A549 (cell line): ENCODE results near the gene SMS. TPM values are rescaled to one million over a fixed set of nuclear protein-coding genes. Genes with fewer than 3 reads are reported as not detected.

Experiments
- ATAC-seq, 2 experiments: fragments of 200-7000 bp in 1 of 2; fragments of >200 bp in 1 of 2; cut with Nextera tagmentation in 1 of 2; cut with Tn5 transposase in 1 of 2; 3 replicates each; pipeline versions ENCODE4 v1.8.0 to v1.9.1; 2018 to 2020; ENCODE audit warnings: mild to moderate bottlenecking in 1 of 2, moderate library complexity in 1 of 2
- CTCF ChIA-PET: fragments of 300-600 bp; sonication (Branson Sonifier 250); formaldehyde crosslinking; extraction: SDS; loops from one replicate; lab custom pipeline; 2021; ENCODE audit warnings: antibody characterized with exemption, inconsistent platforms; lab: Yijun Ruan, JAX
- POLR2A ChIA-PET: fragments of 350-600 bp; formaldehyde crosslinking; extraction: SDS; loops from one replicate; lab custom pipeline; 2021; ENCODE audit warnings: antibody characterized with exemption, inconsistent platforms; lab: Yijun Ruan, JAX
- DNase-seq, 2 experiments: peaks; one replicate each; pipeline versions ENCODE4 v3.0.0 to v3.0.0-alpha.2; 2011 to 2016; ENCODE audit warnings: low read depth in 1 of 2, low spot score in 1 of 2
- FAIRE-seq: peaks from 2 replicates; lab custom pipeline; 2011; peaks lifted over from hg19 to GRCh38; lab: Jason Lieb, UNC
- H3K27ac ChIP-seq, 2 experiments: fragments of >200 bp; sonication (Bioruptor Twin); formaldehyde crosslinking; 3 replicates each; pipeline ENCODE4 v1.5.1; 2016 to 2017
- H3K4me1 ChIP-seq: fragments of >200 bp; sonication (Bioruptor Twin); formaldehyde crosslinking; 3 replicates; pipeline ENCODE4 v1.6.1; 2016
- H3K4me2 ChIP-seq: fragments of >200 bp; sonication (Bioruptor Twin); formaldehyde crosslinking; 3 replicates; pipeline ENCODE4 v1.6.1; 2016
- H3K4me3 ChIP-seq: fragments of >200 bp; sonication (Bioruptor Twin); formaldehyde crosslinking; 3 replicates; pipeline ENCODE4 v1.5.1; 2016
- H3K9me3 ChIP-seq: fragments of >200 bp; sonication (Bioruptor Twin); formaldehyde crosslinking; 3 replicates; pipeline ENCODE4 v1.6.1; 2016
- CBX2 ChIP-seq: fragments of 200-600 bp; sonication (generic); IDR thresholded peaks from 2 replicates; pipeline ENCODE4 v1.6.1; 2016; ENCODE audit warnings: low read depth, mild to moderate bottlenecking, borderline replicate concordance
- CEBPB ChIP-seq, 2 experiments: fragments of >200 bp in 1 of 2; sonication (Bioruptor Twin) in 1 of 2; formaldehyde crosslinking in 1 of 2; IDR thresholded peaks; 2 replicates each; pipeline ENCODE4 v1.6.1; 2012 to 2016
- CHD4 ChIP-seq: fragments of 200-600 bp; sonication (generic); IDR thresholded peaks from 2 replicates; pipeline ENCODE4 v1.6.1; 2016; ENCODE audit warnings: antibody characterized with exemption, mild to moderate bottlenecking, borderline replicate concordance
- EHMT2 ChIP-seq: fragments of 200-600 bp; sonication (generic); IDR thresholded peaks from 2 replicates; pipeline ENCODE4 v1.6.1; 2016; ENCODE audit warnings: antibody characterized with exemption, low read depth, mild to moderate bottlenecking, moderate library complexity
- ESRRA ChIP-seq: fragments of 150-350 bp; IDR thresholded peaks from 2 replicates; pipeline ENCODE4 v1.6.1; 2014; ENCODE audit warnings: mild to moderate bottlenecking, low read length, borderline replicate concordance
- FOXS1 ChIP-seq: fragments of 250-450 bp; sonication (Bioruptor Pico); IDR thresholded peaks from 2 replicates; pipeline ENCODE4 v1.5.0; 2020; ENCODE audit warnings: mild to moderate bottlenecking, moderate library complexity
- HOXB13 ChIP-seq: fragments of 250-450 bp; sonication (Bioruptor Pico); IDR thresholded peaks from 2 replicates; pipeline ENCODE4 v1.5.0; 2020; ENCODE audit warnings: low read depth, mild to moderate bottlenecking, moderate library complexity
- KDM5A ChIP-seq: fragments of 200-600 bp; sonication (generic); IDR thresholded peaks from 2 replicates; pipeline ENCODE4 v1.6.1; 2016; ENCODE audit warnings: antibody characterized with exemption, mild to moderate bottlenecking
- MAFK ChIP-seq: fragments of 450-650 bp; IDR thresholded peaks from 2 replicates; pipeline ENCODE4 v1.6.1; 2014; ENCODE audit not compliant: partially characterized antibody
- MYC ChIP-seq: IDR thresholded peaks from 2 replicates; pipeline ENCODE4 v1.6.1; 2012; ENCODE audit warnings: mild to moderate bottlenecking, inconsistent platforms, low read length, improper control_type of control experiment, borderline replicate concordance
- NFE2L2 ChIP-seq: fragments of 150-350 bp; conservative IDR thresholded peaks from 2 replicates; pipeline ENCODE4 v1.6.1; 2014; ENCODE audit warnings: low read length
- NPAS2 ChIP-seq: fragments of 250-450 bp; sonication (Bioruptor Pico); IDR thresholded peaks from 2 replicates; pipeline ENCODE4 v1.8.0; 2022; ENCODE audit warnings: mild to moderate bottlenecking, moderate library complexity, borderline replicate concordance
- POLR2A ChIP-seq: IDR thresholded peaks from 2 replicates; pipeline ENCODE4 v1.6.1; 2012; ENCODE audit warnings: mild to moderate bottlenecking, low read length
- POLR2AphosphoS2 ChIP-seq: conservative IDR thresholded peaks from 2 replicates; pipeline ENCODE4 v1.6.1; 2012; ENCODE audit warnings: low read length, improper control_type of control experiment, inconsistent platforms
- RAD21 ChIP-seq, 2 experiments: fragments of >200 bp in 1 of 2; sonication (Bioruptor Twin) in 1 of 2; formaldehyde crosslinking in 1 of 2; IDR thresholded peaks in 1 of 2; conservative IDR thresholded peaks in 1 of 2; 2 replicates in 1 of 2; 3 replicates in 1 of 2; pipeline ENCODE4 v1.6.1; 2012 to 2018; ENCODE audit warnings: inconsistent platforms in 1 of 2
- RARB ChIP-seq: fragments of 250-450 bp; sonication (Bioruptor Pico); IDR thresholded peaks from 2 replicates; pipeline ENCODE4 v1.8.0; 2021; ENCODE audit warnings: mild to moderate bottlenecking, moderate library complexity
- RCOR1 ChIP-seq: fragments of 150-350 bp; IDR thresholded peaks from 2 replicates; pipeline ENCODE4 v1.6.1; 2014; ENCODE audit warnings: antibody characterized with exemption, low read length, low read depth
- RFX5 ChIP-seq: fragments of 450-650 bp; IDR thresholded peaks from 2 replicates; pipeline ENCODE4 v1.7.1; 2014; ENCODE audit warnings: antibody characterized with exemption, mild to moderate bottlenecking, moderate library complexity
- SREBF2 ChIP-seq: fragments of 450-650 bp; IDR thresholded peaks from 2 replicates; pipeline ENCODE4 v1.6.1; 2014; ENCODE audit warnings: mild to moderate bottlenecking, moderate library complexity
- TP53 ChIP-seq: fragments of 250-450 bp; sonication (Bioruptor Pico); IDR thresholded peaks from 2 replicates; pipeline ENCODE4 v1.5.0; 2021; ENCODE audit warnings: mild to moderate bottlenecking, moderate library complexity
- ZC3H11A ChIP-seq: fragments of 450-650 bp; IDR thresholded peaks from 2 replicates; pipeline ENCODE4 v1.6.1; 2014; ENCODE audit warnings: antibody characterized with exemption, mild to moderate bottlenecking
- ZNF302 ChIP-seq: fragments of 250-450 bp; sonication (Bioruptor Pico); IDR thresholded peaks from 2 replicates; pipeline ENCODE4 v1.9.0; 2021; ENCODE audit warnings: inconsistent platforms, mild to moderate bottlenecking, moderate library complexity
- WGBS: methylation state at CpG from one replicate; pipeline ENCODE4 v1.1.6; 2017; ENCODE audit errors: missing lambda C conversion rate; 5-methylcytosine and 5-hydroxymethylcytosine counted together
- polyA plus RNA-seq, 4 experiments: library from polyadenylated mRNA; depleted of rRNA in 3 of 4; stranded (reverse); fragments of >200 nt; fragmentation: RNase III in 1 of 4; extraction: RNeasy Plus Mini Kit Qiagen cat#74134 plus additional on column Dnase treatment in 1 of 4; gene quantifications; 2 replicates in 3 of 4; 3 replicates in 1 of 4; pipeline ENCODE4 v1.2.3, GENCODE V29; 2011 to 2017
- TF ChIP-seq, protein P1 (sequence below): fragments of >200 bp; sonication (Bioruptor Twin); formaldehyde crosslinking; IDR thresholded peaks from 3 replicates; pipeline ENCODE4 v1.6.1; 2016
- TF ChIP-seq, protein P2 (sequence below): fragments of >200 bp; sonication (Bioruptor Twin); formaldehyde crosslinking; IDR thresholded peaks from 3 replicates; pipeline ENCODE4 v1.5.1; 2016

The SMS gene
- polyA plus RNA-seq, 2 of the 4 experiments (the other 2 are of a cell fraction) = 129 to 180 TPM

DNA sequence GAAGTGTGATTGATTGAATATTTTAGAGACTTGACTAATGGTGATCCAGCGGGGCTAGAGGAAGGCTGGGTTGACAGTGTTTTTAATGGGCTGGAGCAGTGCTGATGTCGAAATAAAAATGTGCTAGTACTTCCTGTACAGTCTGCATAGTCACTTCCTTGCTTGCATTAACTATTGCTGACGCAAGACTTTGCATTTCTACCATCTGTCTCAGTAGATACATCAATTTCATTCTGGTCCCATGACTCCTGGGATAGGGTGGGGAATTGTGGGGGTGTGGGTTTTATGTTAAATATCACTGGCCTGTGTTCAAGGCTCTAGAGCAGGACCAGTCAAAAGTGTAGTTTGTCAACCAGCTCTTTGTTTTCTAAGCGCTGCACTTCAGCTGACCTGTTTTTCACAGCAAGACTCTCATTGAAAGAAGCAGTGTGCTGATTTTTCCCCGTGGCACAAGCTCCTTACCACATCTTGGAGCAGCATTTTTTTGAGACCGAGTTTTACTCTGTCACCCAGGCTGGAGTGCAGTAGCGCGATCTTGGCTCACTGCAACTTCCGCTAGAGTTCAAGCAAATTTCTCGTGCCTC lies 56.5 kb downstream of the SMS start:
- no peak overlapping the region for H3K4me3 ChIP-seq
- TF ChIP-seq MAFK = peak; percentile 57
- no peak for TF ChIP-seq POLR2A
- ChIA-PET POLR2A (no interaction called here), CTCF (interaction anchor here (2.4 kb wide), 1 partner anchor 12 kb away, joined by 11 read pairs; no protein-coding TSS in a partner anchor)
- FAIRE-seq (peak; percentile 84), ATAC-seq (peak; percentile 66 to 76; a peak in 4 of 6 replicates), DNase-seq (peak in 1 of 2 experiments; percentile 41)
- no peaks in the 10 kb centered on the region; the same call in 2 of the 3 replicates for H3K9me3 ChIP-seq
- WGBS = 92% methylated on average over 10 of the region's 10 CpGs
- peaks cover 9% of the 10 kb centered on the region; the same call in 2 of the 3 replicates for H3K4me1 ChIP-seq
- H3K27ac ChIP-seq = peak overlapping the region; percentile 50 to 63; a peak in 2 of 6 replicates
- no peak overlapping the region; the same call in 2 of the 3 replicates for H3K4me2 ChIP-seq

DNA sequence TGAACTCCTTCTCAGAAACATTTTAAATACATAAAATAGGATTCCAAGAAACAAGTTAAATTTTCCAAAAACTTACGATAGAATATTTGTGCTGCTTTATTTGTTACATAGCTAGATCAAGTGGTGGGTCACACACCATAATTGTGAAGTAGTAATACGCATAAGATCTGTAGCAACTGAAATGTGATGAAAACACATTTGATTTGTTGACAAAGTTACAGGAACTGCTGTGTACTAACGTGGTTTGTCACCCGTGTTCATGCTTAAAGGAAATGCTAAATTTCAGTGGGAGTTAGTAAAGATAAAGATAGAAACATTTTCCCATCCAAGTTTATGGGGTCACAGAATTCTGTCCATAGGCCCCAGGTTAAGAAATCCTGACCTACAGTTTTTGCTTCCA lies 57.5 kb downstream of the SMS start:
- Histone ChIP-seq H3K4me3 (no peak overlapping the region), H3K9me3 (no peaks in the 10 kb centered on the region; the same call in 2 of the 3 replicates), H3K4me2 (no peak overlapping the region), H3K4me1 (peaks cover 9% of the 10 kb centered on the region; the same call in 2 of the 3 replicates)
- POLR2A ChIA-PET = no interaction called here
- FAIRE-seq = peak; percentile 91
- no peak for ATAC-seq
- 93% methylated on average over 4 of the region's 4 CpGs for WGBS
- no peak for TF ChIP-seq RCOR1
- no peak for TF ChIP-seq NPAS2 (CRISPR knock-in tag)
- no peak for TF ChIP-seq ZC3H11A
- no peak for TF ChIP-seq NFE2L2
- TF ChIP-seq RFX5 = no peak
- no peak for TF ChIP-seq HOXB13 (CRISPR knock-in tag)
- TF ChIP-seq RARB (CRISPR knock-in tag) = no peak
- no peak for TF ChIP-seq ESRRA
- no peak for TF ChIP-seq RAD21 (conservative IDR thresholded peaks at IDR 0.05 in 1 of 2, IDR thresholded peaks at IDR 0.05 in 1 of 2)
- TF ChIP-seq, protein P1, sequence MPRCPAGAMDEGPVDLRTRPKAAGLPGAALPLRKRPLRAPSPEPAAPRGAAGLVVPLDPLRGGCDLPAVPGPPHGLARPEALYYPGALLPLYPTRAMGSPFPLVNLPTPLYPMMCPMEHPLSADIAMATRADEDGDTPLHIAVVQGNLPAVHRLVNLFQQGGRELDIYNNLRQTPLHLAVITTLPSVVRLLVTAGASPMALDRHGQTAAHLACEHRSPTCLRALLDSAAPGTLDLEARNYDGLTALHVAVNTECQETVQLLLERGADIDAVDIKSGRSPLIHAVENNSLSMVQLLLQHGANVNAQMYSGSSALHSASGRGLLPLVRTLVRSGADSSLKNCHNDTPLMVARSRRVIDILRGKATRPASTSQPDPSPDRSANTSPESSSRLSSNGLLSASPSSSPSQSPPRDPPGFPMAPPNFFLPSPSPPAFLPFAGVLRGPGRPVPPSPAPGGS = no peak
- no peak for TF ChIP-seq CHD4
- TF ChIP-seq CBX2 = no peak
- TF ChIP-seq, all 56 proteins: peak for 0
- CTCF ChIA-PET = interaction anchor here (1.3 to 2.4 kb wide), 2 partner anchors 12 to 13 kb away, joined by 4 to 11 read pairs; no protein-coding TSS in a partner anchor
- no peak for DNase-seq
- peak overlapping the region in 1 of 2 experiments; percentile 63; a peak in 1 of 6 replicates for H3K27ac ChIP-seq

DNA sequence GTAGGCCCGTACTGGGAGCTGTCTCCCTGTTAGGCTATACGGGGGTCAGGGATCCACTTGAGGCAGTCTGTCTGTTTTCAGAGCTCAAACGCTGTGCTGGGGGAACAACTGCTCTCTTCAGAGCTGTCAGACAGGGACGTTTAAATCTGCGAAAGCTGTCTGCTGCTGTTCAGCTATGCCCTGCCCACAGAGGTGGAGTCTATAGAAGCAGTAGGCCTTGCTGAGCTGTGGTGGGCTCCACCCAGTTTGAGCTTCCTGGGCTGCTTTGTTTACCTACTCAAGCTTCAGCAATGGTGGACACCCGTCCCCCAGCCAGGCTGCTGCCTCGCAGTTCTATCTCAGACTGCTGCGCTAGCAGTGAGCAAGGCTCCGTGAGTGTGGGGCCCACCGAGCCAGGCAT lies 64.4 kb downstream of the SMS start:
- POLR2A ChIA-PET = no interaction called here
- no peak overlapping the region for H3K4me3 ChIP-seq
- CTCF ChIA-PET = interaction anchor here (2.7 kb wide), 1 partner anchor 19 kb away, joined by 9 read pairs; no protein-coding TSS in a partner anchor
- no peak for ATAC-seq
- no peaks in the 10 kb centered on the region; the same call in 2 of the 3 replicates for H3K9me3 ChIP-seq
- H3K4me1 ChIP-seq = no peaks in the 10 kb centered on the region
- H3K27ac ChIP-seq = no peak overlapping the region
- H3K4me2 ChIP-seq = no peak overlapping the region
- DNase-seq = no peak
- no peak for FAIRE-seq
- TF ChIP-seq MYC = no peak
- TF ChIP-seq SREBF2 = no peak
- no peak for TF ChIP-seq CEBPB (IDR thresholded peaks at IDR 0.05)
- TF ChIP-seq TP53 (CRISPR knock-in tag) = no peak
- no peak for TF ChIP-seq KDM5A
- no peak for TF ChIP-seq POLR2AphosphoS2
- no peak for TF ChIP-seq NFE2L2
- TF ChIP-seq, protein P2, sequence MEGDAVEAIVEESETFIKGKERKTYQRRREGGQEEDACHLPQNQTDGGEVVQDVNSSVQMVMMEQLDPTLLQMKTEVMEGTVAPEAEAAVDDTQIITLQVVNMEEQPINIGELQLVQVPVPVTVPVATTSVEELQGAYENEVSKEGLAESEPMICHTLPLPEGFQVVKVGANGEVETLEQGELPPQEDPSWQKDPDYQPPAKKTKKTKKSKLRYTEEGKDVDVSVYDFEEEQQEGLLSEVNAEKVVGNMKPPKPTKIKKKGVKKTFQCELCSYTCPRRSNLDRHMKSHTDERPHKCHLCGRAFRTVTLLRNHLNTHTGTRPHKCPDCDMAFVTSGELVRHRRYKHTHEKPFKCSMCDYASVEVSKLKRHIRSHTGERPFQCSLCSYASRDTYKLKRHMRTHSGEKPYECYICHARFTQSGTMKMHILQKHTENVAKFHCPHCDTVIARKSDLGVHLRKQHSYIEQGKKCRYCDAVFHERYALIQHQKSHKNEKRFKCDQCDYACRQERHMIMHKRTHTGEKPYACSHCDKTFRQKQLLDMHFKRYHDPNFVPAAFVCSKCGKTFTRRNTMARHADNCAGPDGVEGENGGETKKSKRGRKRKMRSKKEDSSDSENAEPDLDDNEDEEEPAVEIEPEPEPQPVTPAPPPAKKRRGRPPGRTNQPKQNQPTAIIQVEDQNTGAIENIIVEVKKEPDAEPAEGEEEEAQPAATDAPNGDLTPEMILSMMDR = no peak
- no peak for TF ChIP-seq RARB (CRISPR knock-in tag)
- no peak for TF ChIP-seq ZNF302 (CRISPR knock-in tag)
- no peak for TF ChIP-seq EHMT2
- TF ChIP-seq RAD21 (conservative IDR thresholded peaks at IDR 0.05 in 1 of 2, IDR thresholded peaks at IDR 0.05 in 1 of 2) = no peak
- TF ChIP-seq FOXS1 = no peak
- WGBS = 90% methylated on average over 2 of the region's 10 CpGs
